ENCODE data around the gene MZF1. TPM values are rescaled to one million over a fixed set of nuclear protein-coding genes. Genes with fewer than 3 reads are reported as not detected.

MZF1 gene
- total and polyA plus RNA-seq, 9 of the 15 experiments (the other 6 are each of a cell fraction or from before 2014, with no cell fraction given) = 0.31 to 29.3 (median 11.5) TPM

DNA sequence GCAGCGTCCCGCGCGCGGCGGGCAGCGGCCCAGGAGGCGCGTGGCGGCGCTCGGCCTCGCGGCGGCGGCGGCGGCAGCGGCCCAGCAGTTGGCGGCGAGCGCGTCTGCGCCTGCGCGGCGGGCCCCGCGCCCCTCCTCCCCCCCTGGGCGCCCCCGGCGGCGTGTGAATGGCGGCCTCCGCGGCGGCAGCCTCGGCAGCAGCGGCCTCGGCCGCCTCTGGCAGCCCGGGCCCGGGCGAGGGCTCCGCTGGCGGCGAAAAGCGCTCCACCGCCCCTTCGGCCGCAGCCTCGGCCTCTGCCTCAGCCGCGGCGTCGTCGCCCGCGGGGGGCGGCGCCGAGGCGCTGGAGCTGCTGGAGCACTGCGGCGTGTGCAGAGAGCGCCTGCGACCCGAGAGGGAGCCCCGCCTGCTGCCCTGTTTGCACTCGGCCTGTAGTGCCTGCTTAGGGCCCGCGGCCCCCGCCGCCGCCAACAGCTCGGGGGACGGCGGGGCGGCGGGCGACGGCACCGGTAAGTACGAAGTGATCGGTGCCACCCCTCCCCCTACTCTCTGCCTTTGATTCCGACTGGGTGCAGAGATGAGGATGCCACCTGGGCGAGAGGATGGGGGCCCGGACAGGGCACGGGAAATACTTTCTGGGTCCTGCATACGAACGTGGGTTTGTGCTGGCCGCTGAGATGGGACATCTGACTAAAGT is 28.4 kb downstream of the MZF1 start (continued):
- TF ChIP-seq, protein P1, sequence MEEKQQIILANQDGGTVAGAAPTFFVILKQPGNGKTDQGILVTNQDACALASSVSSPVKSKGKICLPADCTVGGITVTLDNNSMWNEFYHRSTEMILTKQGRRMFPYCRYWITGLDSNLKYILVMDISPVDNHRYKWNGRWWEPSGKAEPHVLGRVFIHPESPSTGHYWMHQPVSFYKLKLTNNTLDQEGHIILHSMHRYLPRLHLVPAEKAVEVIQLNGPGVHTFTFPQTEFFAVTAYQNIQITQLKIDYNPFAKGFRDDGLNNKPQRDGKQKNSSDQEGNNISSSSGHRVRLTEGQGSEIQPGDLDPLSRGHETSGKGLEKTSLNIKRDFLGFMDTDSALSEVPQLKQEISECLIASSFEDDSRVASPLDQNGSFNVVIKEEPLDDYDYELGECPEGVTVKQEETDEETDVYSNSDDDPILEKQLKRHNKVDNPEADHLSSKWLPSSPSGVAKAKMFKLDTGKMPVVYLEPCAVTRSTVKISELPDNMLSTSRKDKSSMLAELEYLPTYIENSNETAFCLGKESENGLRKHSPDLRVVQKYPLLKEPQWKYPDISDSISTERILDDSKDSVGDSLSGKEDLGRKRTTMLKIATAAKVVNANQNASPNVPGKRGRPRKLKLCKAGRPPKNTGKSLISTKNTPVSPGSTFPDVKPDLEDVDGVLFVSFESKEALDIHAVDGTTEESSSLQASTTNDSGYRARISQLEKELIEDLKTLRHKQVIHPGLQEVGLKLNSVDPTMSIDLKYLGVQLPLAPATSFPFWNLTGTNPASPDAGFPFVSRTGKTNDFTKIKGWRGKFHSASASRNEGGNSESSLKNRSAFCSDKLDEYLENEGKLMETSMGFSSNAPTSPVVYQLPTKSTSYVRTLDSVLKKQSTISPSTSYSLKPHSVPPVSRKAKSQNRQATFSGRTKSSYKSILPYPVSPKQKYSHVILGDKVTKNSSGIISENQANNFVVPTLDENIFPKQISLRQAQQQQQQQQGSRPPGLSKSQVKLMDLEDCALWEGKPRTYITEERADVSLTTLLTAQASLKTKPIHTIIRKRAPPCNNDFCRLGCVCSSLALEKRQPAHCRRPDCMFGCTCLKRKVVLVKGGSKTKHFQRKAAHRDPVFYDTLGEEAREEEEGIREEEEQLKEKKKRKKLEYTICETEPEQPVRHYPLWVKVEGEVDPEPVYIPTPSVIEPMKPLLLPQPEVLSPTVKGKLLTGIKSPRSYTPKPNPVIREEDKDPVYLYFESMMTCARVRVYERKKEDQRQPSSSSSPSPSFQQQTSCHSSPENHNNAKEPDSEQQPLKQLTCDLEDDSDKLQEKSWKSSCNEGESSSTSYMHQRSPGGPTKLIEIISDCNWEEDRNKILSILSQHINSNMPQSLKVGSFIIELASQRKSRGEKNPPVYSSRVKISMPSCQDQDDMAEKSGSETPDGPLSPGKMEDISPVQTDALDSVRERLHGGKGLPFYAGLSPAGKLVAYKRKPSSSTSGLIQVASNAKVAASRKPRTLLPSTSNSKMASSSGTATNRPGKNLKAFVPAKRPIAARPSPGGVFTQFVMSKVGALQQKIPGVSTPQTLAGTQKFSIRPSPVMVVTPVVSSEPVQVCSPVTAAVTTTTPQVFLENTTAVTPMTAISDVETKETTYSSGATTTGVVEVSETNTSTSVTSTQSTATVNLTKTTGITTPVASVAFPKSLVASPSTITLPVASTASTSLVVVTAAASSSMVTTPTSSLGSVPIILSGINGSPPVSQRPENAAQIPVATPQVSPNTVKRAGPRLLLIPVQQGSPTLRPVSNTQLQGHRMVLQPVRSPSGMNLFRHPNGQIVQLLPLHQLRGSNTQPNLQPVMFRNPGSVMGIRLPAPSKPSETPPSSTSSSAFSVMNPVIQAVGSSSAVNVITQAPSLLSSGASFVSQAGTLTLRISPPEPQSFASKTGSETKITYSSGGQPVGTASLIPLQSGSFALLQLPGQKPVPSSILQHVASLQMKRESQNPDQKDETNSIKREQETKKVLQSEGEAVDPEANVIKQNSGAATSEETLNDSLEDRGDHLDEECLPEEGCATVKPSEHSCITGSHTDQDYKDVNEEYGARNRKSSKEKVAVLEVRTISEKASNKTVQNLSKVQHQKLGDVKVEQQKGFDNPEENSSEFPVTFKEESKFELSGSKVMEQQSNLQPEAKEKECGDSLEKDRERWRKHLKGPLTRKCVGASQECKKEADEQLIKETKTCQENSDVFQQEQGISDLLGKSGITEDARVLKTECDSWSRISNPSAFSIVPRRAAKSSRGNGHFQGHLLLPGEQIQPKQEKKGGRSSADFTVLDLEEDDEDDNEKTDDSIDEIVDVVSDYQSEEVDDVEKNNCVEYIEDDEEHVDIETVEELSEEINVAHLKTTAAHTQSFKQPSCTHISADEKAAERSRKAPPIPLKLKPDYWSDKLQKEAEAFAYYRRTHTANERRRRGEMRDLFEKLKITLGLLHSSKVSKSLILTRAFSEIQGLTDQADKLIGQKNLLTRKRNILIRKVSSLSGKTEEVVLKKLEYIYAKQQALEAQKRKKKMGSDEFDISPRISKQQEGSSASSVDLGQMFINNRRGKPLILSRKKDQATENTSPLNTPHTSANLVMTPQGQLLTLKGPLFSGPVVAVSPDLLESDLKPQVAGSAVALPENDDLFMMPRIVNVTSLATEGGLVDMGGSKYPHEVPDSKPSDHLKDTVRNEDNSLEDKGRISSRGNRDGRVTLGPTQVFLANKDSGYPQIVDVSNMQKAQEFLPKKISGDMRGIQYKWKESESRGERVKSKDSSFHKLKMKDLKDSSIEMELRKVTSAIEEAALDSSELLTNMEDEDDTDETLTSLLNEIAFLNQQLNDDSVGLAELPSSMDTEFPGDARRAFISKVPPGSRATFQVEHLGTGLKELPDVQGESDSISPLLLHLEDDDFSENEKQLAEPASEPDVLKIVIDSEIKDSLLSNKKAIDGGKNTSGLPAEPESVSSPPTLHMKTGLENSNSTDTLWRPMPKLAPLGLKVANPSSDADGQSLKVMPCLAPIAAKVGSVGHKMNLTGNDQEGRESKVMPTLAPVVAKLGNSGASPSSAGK (IDR thresholded peaks at IDR 0.05) = no peak
- TF ChIP-seq, protein P2, sequence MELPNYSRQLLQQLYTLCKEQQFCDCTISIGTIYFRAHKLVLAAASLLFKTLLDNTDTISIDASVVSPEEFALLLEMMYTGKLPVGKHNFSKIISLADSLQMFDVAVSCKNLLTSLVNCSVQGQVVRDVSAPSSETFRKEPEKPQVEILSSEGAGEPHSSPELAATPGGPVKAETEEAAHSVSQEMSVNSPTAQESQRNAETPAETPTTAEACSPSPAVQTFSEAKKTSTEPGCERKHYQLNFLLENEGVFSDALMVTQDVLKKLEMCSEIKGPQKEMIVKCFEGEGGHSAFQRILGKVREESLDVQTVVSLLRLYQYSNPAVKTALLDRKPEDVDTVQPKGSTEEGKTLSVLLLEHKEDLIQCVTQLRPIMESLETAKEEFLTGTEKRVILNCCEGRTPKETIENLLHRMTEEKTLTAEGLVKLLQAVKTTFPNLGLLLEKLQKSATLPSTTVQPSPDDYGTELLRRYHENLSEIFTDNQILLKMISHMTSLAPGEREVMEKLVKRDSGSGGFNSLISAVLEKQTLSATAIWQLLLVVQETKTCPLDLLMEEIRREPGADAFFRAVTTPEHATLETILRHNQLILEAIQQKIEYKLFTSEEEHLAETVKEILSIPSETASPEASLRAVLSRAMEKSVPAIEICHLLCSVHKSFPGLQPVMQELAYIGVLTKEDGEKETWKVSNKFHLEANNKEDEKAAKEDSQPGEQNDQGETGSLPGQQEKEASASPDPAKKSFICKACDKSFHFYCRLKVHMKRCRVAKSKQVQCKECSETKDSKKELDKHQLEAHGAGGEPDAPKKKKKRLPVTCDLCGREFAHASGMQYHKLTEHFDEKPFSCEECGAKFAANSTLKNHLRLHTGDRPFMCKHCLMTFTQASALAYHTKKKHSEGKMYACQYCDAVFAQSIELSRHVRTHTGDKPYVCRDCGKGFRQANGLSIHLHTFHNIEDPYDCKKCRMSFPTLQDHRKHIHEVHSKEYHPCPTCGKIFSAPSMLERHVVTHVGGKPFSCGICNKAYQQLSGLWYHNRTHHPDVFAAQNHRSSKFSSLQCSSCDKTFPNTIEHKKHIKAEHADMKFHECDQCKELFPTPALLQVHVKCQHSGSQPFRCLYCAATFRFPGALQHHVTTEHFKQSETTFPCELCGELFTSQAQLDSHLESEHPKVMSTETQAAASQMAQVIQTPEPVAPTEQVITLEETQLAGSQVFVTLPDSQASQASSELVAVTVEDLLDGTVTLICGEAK (IDR thresholded peaks at IDR 0.05) = 0 out of 2 replicates have a peak, but pooled peaks have one; percentile 15
- TF ChIP-seq, protein P2 (CRISPR knock-in tag; IDR thresholded peaks at IDR 0.05) = no peak
- no peak for TF ChIP-seq ZNF224 (CRISPR knock-in tag; IDR thresholded peaks at IDR 0.05)

Data from K562 (cell line).